Parathyroid adenoma (tissue), 2 donors: ENCODE data around the gene PROM1.

Source experiments
- H2AFZ ChIP-seq: fragments of 300-600 bp; sonication (generic); one replicate; pipeline ENCODE4 v1.7.0; 2017; ENCODE audit warnings: antibody characterized with exemption, mild to moderate bottlenecking
- H3K27ac ChIP-seq: fragments of 300-600 bp; sonication (generic); one replicate; pipeline ENCODE4 v1.7.0; 2017
- H3K27me3 ChIP-seq: fragments of 300-600 bp; sonication (generic); one replicate; pipeline ENCODE4 v1.7.0; 2017; ENCODE audit warnings: low read length; ENCODE audit not compliant: control insufficient read depth, insufficient read depth
- H3K36me3 ChIP-seq: fragments of 300-600 bp; sonication (generic); one replicate; pipeline ENCODE4 v1.7.0; 2017; ENCODE audit warnings: low read length; ENCODE audit not compliant: control insufficient read depth, insufficient read depth
- H3K4me1 ChIP-seq: fragments of 300-600 bp; sonication (generic); one replicate; pipeline ENCODE4 v1.7.0; 2017; ENCODE audit warnings: control low read depth
- H3K4me2 ChIP-seq: fragments of 300-600 bp; sonication (generic); one replicate; pipeline ENCODE4 v1.7.0; 2017; ENCODE audit warnings: low read length
- H3K4me3 ChIP-seq: fragments of 300-600 bp; sonication (generic); one replicate; pipeline ENCODE4 v1.7.0; 2017; ENCODE audit warnings: low read depth, low read length
- H3K79me2 ChIP-seq: fragments of 300-600 bp; sonication (generic); one replicate; pipeline ENCODE4 v1.7.0; 2017; ENCODE audit warnings: control low read depth
- H3K9ac ChIP-seq: fragments of 300-600 bp; sonication (generic); one replicate; pipeline ENCODE4 v1.7.0; 2017; ENCODE audit warnings: mild to moderate bottlenecking
- H3K9me3 ChIP-seq: fragments of 300-600 bp; sonication (generic); one replicate; pipeline ENCODE4 v1.7.0; 2017; ENCODE audit warnings: low read length; ENCODE audit not compliant: control insufficient read depth
- TF ChIP-seq, protein P1 (sequence below): fragments of 300-600 bp; sonication (generic); IDR thresholded peaks from one replicate; pipeline ENCODE4 v1.7.0; 2017; ENCODE audit warnings: antibody characterized with exemption, mild to moderate bottlenecking
- donor health status: primary hyperparathyroidism.

PROM1 gene

DNA sequence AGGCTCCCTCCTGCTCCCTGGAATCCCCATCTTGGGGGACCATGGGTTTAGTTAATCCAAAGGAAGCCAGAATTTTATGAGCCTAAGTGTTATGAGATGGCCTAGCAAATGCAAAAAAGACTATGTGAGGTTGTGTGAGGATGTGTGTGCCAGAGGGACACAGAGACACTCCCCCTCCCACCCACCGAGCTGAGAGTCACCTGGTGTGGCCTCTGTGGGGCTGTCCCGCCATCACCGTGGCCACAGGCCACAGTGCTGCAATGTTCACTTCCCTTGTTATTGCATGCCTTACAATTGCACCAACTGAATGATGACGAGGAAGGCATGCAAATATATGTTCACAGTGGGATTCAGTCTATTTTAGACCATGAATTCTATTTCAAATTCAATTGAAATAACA lies 120.2 kb downstream of the PROM1 start:
- H3K4me3 ChIP-seq = no peak overlapping the region
- H3K9ac ChIP-seq = no peak overlapping the region
- H3K27ac ChIP-seq = no peak overlapping the region
- H3K4me1 ChIP-seq = no peaks in the 10 kb centered on the region
- H3K9me3 ChIP-seq = no peaks in the 10 kb centered on the region
- no peaks in the 10 kb centered on the region for H3K79me2 ChIP-seq
- H3K4me2 ChIP-seq = no peak overlapping the region
- H3K36me3 ChIP-seq = no peaks in the 10 kb centered on the region
- H3K27me3 ChIP-seq = no peaks in the 10 kb centered on the region
- TF ChIP-seq, protein P1, sequence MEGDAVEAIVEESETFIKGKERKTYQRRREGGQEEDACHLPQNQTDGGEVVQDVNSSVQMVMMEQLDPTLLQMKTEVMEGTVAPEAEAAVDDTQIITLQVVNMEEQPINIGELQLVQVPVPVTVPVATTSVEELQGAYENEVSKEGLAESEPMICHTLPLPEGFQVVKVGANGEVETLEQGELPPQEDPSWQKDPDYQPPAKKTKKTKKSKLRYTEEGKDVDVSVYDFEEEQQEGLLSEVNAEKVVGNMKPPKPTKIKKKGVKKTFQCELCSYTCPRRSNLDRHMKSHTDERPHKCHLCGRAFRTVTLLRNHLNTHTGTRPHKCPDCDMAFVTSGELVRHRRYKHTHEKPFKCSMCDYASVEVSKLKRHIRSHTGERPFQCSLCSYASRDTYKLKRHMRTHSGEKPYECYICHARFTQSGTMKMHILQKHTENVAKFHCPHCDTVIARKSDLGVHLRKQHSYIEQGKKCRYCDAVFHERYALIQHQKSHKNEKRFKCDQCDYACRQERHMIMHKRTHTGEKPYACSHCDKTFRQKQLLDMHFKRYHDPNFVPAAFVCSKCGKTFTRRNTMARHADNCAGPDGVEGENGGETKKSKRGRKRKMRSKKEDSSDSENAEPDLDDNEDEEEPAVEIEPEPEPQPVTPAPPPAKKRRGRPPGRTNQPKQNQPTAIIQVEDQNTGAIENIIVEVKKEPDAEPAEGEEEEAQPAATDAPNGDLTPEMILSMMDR = no peak
- H2AFZ ChIP-seq = no peak overlapping the region

DNA sequence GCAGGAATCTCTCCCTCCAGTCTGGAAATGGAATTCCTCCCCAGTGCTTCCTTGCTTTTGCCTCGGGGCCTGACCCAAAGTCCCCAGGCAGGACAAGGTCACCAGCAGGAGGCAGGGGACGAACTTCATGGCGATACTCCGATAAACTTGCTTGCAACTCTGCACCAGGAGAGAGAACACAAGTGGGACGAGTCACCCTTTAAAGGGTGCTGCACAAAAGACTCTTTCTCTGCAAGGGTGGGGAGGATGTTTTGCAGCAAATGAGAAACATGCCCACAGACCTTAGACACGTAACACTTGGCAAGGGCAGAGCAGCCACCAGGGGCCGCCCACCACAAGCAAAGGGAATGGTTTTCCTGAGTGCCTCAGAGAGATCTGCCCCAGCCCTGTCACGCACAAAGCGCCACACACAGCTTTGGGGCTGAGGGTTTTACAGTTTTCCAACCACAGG lies 120.8 kb downstream of the PROM1 start, which contains the start of gene FGFBP2:
FGFBP2 (minus strand) TSS at position 175 of the 451 bp plus-strand sequence; CDS start at position 129, 46 bp downstream.
- Histone ChIP-seq H3K27ac (no peak within 1 kb of the TSS), H3K79me2 (no peaks in the 10 kb centered on the region), H3K4me3 (no peak within 1 kb of the TSS), H2AFZ (no peak within 1 kb of the TSS), H3K36me3 (no peaks in the 10 kb centered on the region), H3K9ac (no peak within 1 kb of the TSS), H3K4me1 (no peaks in the 10 kb centered on the region), H3K9me3 (no peaks in the 10 kb centered on the region), H3K4me2 (no peak within 1 kb of the TSS), H3K27me3 (no peaks in the 10 kb centered on the region)
- TF ChIP-seq, protein P1 = peak; percentile 12

DNA sequence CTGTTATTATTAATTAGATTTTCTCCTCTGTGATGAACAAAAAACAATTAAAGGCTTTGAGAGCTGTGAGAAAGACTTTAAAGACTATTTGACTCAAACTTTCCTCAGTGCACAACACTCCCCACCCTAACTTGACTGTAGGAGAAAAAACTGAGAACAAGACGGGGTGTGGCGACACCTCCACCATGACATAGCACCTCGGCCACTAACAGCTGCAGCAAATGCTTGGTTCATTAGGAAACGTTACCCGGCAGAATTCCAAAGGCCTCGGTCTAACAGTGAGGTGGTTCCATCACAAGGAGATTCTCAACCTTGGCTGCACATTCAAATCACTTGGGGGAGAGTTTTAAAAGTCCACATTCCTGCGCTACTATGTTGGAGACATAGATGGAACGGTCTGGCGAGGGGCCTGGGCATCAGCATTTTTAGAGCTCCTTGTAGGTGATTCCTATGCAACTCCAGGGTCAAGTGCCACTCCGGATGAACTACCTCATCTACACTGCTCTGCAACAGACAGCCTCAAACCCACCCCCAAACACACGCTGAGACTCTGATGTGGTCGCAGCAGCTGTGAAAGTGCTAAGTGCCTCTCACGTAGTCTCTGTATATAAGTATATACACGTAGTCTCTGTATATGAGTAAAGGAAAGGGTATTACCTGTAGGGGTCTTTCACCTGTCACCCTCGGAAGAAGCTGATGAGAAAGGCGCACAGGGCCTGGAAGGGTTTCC lies 121.9 kb downstream of the PROM1 start:
- Histone ChIP-seq H3K36me3 (no peaks in the 10 kb centered on the region), H3K4me3 (no peak overlapping the region), H3K27me3 (no peaks in the 10 kb centered on the region), H3K9me3 (no peaks in the 10 kb centered on the region), H3K4me2 (no peak overlapping the region), H3K4me1 (no peaks in the 10 kb centered on the region), H3K27ac (no peak overlapping the region), H2AFZ (no peak overlapping the region), H3K9ac (no peak overlapping the region), H3K79me2 (no peaks in the 10 kb centered on the region)
- TF ChIP-seq, protein P1 = no peak

DNA sequence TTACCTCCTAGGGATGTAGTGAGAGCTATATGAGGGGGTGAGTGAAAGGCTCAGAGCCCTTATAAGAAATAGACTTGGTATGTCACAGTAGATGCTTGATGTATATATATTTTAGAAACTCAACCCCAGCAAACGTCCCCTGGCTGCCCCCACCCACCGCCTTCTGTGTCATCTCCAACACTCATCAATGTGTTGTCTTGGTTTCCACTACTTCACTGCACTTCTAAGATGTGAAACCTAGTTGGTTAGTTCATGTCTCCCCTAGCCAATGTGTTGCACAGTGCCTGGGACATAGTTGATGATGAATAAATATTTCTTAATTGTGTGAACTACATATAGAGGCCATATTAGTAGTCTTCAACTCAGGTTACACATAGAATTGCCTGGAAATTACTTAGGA lies 125.3 kb downstream of the PROM1 start:
- no peaks in the 10 kb centered on the region for H3K9me3 ChIP-seq
- H3K79me2 ChIP-seq = no peaks in the 10 kb centered on the region
- H3K4me1 ChIP-seq = no peaks in the 10 kb centered on the region
- H3K27me3 ChIP-seq = no peaks in the 10 kb centered on the region
- no peak overlapping the region for H3K4me2 ChIP-seq
- no peak overlapping the region for H3K9ac ChIP-seq
- H2AFZ ChIP-seq = no peak overlapping the region
- TF ChIP-seq, protein P1 = no peak
- H3K27ac ChIP-seq = no peak overlapping the region
- no peaks in the 10 kb centered on the region for H3K36me3 ChIP-seq
- H3K4me3 ChIP-seq = no peak overlapping the region
